Mucosa of descending colon (tissue), 3 donors: ENCODE results near the gene TBKBP1. TPM values are rescaled to one million over a fixed set of nuclear protein-coding genes. Genes with fewer than 3 reads are reported as not detected.
A peak's percentile ranks its signal among the peaks of the same experiment; 100 is the strongest.

Source experiments
- ATAC-seq: fragments of 200-7000 bp; cut with Tn5 transposase; one replicate; pipeline ENCODE4 v1.9.1; 2020; ENCODE audit warnings: mild to moderate bottlenecking, moderate library complexity
- DNase-seq, 3 donors: peaks; one replicate each; pipeline ENCODE4 v3.0.0-alpha.2; 2020
- H3K36me3 ChIP-seq: fragments of 200-600 bp; one replicate; pipeline ENCODE4 v1.8.0; 2021; ENCODE audit warnings: low read depth, mild to moderate bottlenecking
- H3K4me1 ChIP-seq: fragments of 200-600 bp; one replicate; pipeline ENCODE4 v1.8.0; 2021; ENCODE audit warnings: low read depth, mild to moderate bottlenecking
- H3K4me3 ChIP-seq: fragments of 200-600 bp; one replicate; pipeline ENCODE4 v1.8.0; 2021; ENCODE audit warnings: mild to moderate bottlenecking
- H3K9me3 ChIP-seq: fragments of 200-600 bp; one replicate; pipeline ENCODE4 v1.8.0; 2021; ENCODE audit warnings: mild to moderate bottlenecking
- CTCF ChIP-seq: fragments of 200-600 bp; IDR thresholded peaks from one replicate; pipeline ENCODE4 v1.8.0; 2022; ENCODE audit warnings: antibody characterized with exemption, mild to moderate bottlenecking
- intact Hi-C, 2 donors: fragments of 100-400 bp; cut with DNase I in 1 of 2; cut with micrococcal nuclease in 1 of 2; formaldehyde crosslinking; loops; one replicate each; pipeline versions ENCODE4 v1.11.0 to v1.11.1; 2022; cut with DNase I, micrococcal nuclease
- long read RNA-seq, 2 donors: library from polyadenylated mRNA; unstranded; transcript quantifications; one replicate each; pipeline ENCODE4 v2.0.0, GENCODE V29; 2019 to 2021
- total RNA-seq, 3 donors: library from RNA; stranded (reverse); fragmentation: NEBNext Ultra II Directional in 2 of 3; extraction: Animal tissue kit (Norgen Biotek cat#: 25700) in 2 of 3; gene quantifications; one replicate each; pipeline versions ENCODE4 v1.2.1 to v1.2.4, GENCODE V29; 2021 to 2023
- donor health status: DM: no; HTN: no; CAD: no; lungs with moderate emphysema.
- donor health status: DM: no; HTN: no; CAD: no.
- donor health status: DM: no; HTN: yes; CAD: no.

Gene TBKBP1
- 10 to 100 TPM in 1 of 3 donors, 1 to 10 TPM in 2; 2.3 to 20.3 (median 3.2) TPM for total RNA-seq
- long read RNA-seq, donor 1, partial matches to known transcripts, result 5 of 6 reads
- long read RNA-seq, donor 1, other reads (novel, unspliced or antisense), result 1 of 6 reads
- long read RNA-seq, donor 2, result 0 reads

GRCh38 chr17:47693731-47694580, at the start of gene TBKBP1:
Gene TBKBP1, plus strand, starts transcription at chr17:47694161. Its CDS starts 1,952 bp downstream, at chr17:47696113.
- H3K4me3 ChIP-seq, result peak within 1 kb of the TSS; percentile 42
- intact Hi-C loops, result no loop called here
- ATAC-seq, result peak; percentile 44
- H3K9me3 ChIP-seq, result no peaks in the 10 kb centered on the region
- peaks cover 16% of the 10 kb centered on the region for H3K4me1 ChIP-seq
- DNase-seq, result peak; percentile 35 to 74 (median 62)
- TF ChIP-seq CTCF, result no peak
- no peaks in the 10 kb centered on the region for H3K36me3 ChIP-seq

GRCh38 chr17:47644324-47644723, 49.6 kb upstream of the TBKBP1 start:
- no peak for TF ChIP-seq CTCF
- DNase-seq (no peak), ATAC-seq (no peak)
- Histone ChIP-seq H3K36me3 (peaks cover 2% of the 10 kb centered on the region), H3K4me1 (peaks cover 8% of the 10 kb centered on the region), H3K9me3 (no peaks in the 10 kb centered on the region), H3K4me3 (no peak overlapping the region)
- intact Hi-C loops, result no loop called here

GRCh38 chr17:47649153-47649971, 44.6 kb upstream of the TBKBP1 start, which contains the start of gene KPNB1:
Gene KPNB1, plus strand, starts transcription at chr17:47649919. Its CDS starts 326 bp downstream, at chr17:47650245.
- peaks cover 7% of the 10 kb centered on the region for H3K36me3 ChIP-seq
- peaks cover 18% of the 10 kb centered on the region for H3K4me1 ChIP-seq
- ATAC-seq (peak; percentile 89), DNase-seq (peak; percentile 98 to 100 (median 100))
- no peak for TF ChIP-seq CTCF
- intact Hi-C loops, result no loop called here
- no peaks in the 10 kb centered on the region for H3K9me3 ChIP-seq
- peak within 1 kb of the TSS; percentile 84 for H3K4me3 ChIP-seq

- peak overlapping the region; percentile 84 for H3K4me3 ChIP-seq
- H3K36me3 ChIP-seq, result peaks cover 7% of the 10 kb centered on the region
- peaks cover 19% of the 10 kb centered on the region for H3K4me1 ChIP-seq
- ATAC-seq (peak; percentile 47), DNase-seq (no peak)
- TF ChIP-seq CTCF, result no peak
- H3K9me3 ChIP-seq, result no peaks in the 10 kb centered on the region
- intact Hi-C loops, result no loop called here
Observed at GRCh38 chr17:47649972-47650524, 43.9 kb upstream of the TBKBP1 start.
